GM19468 (cell line): ENCODE data around the gene SLC35B4.

Source experiments
- ATAC-seq: cut with Tn5 transposase; IDR thresholded peaks from one replicate; pipeline ENCODE4 v1.9.1; 2021; ENCODE audit warnings: mild to moderate bottlenecking, moderate library complexity, moderate number of reproducible peaks; ENCODE audit not compliant: unreplicated experiment; ENCODE audit errors: extremely low read depth

The SLC35B4 gene

GRCh38 chr7:134333943-134334342 is 17.2 kb upstream of the SLC35B4 start:
- no peak for ATAC-seq

DNA sequence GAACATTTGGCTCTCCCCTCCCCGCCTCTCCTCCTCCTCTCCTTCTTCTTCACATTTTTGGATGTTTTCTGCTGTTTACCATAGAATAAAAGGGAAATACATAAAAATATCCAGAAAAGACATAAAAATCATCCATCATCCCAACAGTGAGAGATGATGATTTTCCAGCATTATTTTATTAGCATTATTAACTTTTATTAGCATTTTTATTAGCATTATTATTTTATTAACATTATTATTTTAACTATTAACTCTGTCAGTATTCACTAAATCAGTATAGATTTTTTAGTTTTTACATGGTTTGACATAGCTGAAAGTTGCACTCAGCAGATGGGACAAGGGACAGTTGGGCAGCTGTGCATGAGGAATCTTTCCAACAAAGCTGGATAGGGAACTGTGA is 16.2 kb upstream of the SLC35B4 start:
- ATAC-seq, result no peak

- ATAC-seq, result no peak
Measured at GRCh38 chr7:134331393-134331792, 14.7 kb upstream of the SLC35B4 start.

DNA sequence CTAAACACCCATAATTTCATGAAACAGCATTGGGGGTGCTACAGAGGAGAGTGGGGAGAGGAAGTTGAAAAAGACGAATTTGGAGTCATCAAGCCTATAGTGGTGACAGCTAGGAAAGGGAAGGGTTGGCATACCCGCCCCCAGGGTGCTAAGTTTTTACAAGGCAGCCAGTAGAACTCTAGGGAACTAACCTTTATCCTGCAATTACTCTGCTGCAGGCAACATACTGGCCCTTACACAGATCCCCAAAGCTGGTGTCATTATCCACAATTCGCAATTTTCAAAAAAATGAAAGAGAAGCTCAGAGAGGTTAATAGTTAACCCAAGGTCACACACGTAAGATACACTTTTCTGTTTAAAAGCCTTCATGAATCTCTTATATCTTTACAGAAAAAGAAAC is 14.2 kb upstream of the SLC35B4 start:
- ATAC-seq, result no peak

DNA sequence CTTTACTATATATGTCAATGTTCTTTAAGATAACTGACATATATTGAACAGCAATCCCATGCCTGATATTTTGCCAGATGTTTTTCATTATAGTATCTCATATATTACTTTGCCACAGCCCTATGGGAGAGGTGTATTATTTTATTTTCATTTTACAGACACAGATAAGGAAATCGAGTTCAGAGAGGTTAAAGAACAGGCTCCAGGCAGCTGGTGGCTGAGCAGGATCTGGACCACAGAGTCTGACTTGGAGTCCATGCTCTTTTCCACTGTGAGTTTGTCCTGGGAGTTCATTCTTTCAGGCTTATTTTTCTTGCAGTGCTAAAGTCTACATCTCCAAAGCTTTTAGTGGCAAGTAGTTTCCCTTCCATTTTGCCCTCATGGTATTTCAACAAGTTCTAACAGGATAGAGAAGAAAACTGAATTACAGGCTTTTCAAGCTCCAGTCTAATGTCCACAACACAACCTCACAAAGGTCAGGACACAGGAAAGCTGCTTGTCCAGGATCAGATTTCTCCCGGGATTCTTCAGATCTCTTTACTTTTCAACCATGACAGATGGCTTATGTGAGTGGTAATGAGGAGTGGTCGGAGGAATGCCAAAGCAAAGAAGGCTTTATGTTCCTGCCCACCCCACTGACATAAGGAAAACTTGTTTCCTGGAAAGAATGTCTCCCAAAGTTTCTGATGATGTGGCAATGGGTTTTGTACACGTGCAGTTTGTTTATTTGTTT is 13.1 kb upstream of the SLC35B4 start:
- no peak for ATAC-seq

GRCh38 chr7:134328900-134329299 is 12.2 kb upstream of the SLC35B4 start:
- ATAC-seq, result no peak

GRCh38 chr7:134327896-134328295 is 11.2 kb upstream of the SLC35B4 start:
- no peak for ATAC-seq

- ATAC-seq, result no peak
Measured at GRCh38 chr7:134324107-134324506, 7.4 kb upstream of the SLC35B4 start.

- no peak for ATAC-seq
Measured at GRCh38 chr7:134320201-134320600, 3.5 kb upstream of the SLC35B4 start.

- ATAC-seq, result no peak
Measured at GRCh38 chr7:134318443-134318842, 1.7 kb upstream of the SLC35B4 start.

DNA sequence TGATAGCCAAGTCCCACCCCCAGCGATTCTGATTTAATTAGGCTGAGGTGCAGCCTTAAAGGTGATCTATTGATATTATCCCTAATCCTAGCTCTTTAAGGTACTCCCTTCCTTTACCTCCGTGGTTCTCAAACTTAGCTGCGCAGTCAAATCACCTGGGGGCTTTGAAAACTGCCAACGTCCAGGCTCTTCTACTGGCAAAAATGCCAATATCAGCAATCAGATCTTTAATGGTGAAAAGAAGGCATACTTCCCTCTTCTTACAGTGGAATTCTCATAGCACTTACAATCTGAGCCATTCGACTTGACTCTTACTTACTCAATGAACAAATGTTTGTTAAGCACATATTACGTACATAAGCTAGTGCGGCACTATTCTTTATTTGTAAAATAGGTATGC is 704 bp upstream of the SLC35B4 start:
- no peak for ATAC-seq

GRCh38 chr7:134315679-134316538 is 821 bp downstream of the SLC35B4 start:
- ATAC-seq, result no peak

- no peak for ATAC-seq
Measured at GRCh38 chr7:134313543-134313942, 3.2 kb downstream of the SLC35B4 start.

- ATAC-seq, result no peak
Measured at GRCh38 chr7:134312717-134313116, 4.0 kb downstream of the SLC35B4 start.

DNA sequence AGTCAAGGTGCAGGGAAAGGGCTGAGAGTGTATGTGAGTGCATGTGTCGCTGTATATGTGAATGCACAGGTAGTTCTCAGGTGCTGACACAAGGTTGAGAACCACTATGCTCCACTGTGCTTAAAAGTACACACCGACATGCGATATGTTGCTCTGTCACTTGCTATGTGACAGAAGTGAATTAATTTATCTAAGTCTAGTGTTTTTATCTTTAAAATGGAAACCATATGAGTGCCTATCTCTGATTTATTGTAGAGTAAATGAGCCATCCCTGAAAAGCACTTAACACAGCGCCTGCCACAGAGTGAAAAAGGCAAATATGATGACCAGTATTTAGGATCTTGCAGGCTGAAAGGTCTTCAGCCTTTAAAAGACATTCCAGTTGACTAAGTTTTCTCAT is 4.9 kb downstream of the SLC35B4 start:
- no peak for ATAC-seq

- no peak for ATAC-seq
Measured at GRCh38 chr7:134308548-134308947, 8.2 kb downstream of the SLC35B4 start.

DNA sequence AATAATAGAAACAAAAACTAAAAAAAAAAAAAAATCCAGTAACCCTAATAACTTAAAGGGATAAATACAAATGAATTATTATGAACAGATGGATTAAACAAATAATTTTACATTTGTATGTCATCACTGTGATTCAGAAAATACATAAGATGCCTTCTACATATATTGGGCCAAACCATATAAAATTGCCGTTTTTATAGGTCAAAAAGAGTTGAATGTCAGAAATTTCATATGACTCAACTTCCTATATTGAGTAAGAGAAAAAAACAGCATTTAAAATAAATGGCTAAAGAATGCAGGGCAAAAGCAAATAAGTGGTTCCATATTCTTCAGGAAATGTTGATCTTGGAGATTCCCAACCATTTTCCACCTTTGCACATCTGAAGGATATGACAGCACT is 9.4 kb downstream of the SLC35B4 start:
- ATAC-seq, result no peak

GRCh38 chr7:134302120-134302519 is 14.6 kb downstream of the SLC35B4 start:
- ATAC-seq, result no peak

DNA sequence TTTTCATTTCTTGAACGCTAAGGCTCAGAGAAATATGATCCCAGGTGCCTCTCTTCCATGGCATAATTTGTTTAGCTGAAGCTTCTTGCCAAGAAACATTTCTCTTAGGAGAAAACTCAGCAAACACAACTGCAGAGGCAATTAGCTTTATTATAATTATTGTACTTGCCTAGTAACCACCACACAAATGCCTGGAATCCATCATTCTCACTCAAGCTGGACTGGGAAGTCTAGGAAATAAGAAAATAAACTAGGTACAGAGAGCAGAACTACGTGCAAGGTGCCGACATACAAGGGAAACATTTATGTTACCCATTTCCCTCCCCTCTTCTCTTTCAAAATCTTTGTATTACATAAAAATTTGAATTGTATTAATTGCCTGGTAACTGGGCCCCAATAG is 15.1 kb downstream of the SLC35B4 start:
- ATAC-seq, result no peak

DNA sequence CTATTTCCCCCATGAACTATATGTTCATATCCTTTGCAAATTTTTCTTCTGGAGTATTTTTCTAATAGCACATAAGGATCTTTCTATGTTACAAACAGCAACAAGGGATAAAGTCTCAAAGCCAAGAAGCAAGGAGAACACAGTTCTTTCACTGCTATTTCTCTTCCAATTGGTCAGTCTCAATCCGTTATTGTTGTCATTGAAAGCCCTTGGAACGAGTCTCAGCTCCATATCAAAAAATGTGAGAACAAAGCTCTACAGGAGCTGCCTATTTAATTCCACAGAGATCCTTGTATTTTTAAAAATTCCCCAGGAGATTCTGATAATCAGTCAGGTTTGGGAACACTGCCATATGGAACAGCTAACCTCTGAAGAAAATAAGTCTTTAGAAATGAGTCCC is 15.7 kb downstream of the SLC35B4 start:
- ATAC-seq, result no peak

DNA sequence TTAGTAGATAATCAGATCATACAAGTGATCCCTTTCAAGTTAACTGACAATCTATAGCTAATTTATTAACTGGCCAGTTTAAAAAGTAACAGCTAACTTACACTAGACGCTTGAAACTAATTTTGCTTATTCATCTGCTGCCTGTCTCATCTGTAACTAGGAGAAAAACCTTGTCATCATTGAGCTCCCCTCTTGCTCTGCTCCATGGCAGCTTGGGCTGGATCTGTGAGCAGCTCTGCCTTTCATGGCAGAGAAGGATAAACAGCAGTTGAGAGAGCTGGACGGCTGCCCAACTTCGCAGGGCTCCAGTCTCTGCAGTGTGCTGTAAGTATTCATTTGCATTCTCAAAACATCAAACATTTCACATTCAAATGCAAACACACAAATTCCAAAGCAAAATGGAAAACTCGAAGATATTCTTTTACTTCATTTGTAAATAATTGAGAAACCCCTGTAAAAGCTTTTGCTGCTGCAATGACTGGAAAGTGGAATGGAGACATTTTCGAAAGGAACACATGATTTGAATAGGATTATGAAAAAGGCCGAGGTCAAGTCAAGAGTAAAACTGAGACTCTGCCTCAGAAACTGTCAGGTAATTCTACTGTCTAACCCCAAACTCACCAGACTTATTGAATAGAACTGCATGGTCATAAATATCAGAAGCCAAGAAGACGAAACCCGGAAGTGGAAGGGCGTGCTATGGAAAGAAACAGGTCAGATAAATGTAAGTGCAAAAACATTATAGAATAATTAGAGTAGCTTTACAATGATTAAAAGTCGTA is 17.6 kb downstream of the SLC35B4 start:
- no peak for ATAC-seq
